DOHH2 (cell line): ENCODE results near the gene GDPGP1.
A peak's percentile ranks its signal among the peaks of the same experiment; 100 is the strongest.

Source experiments
- H3F3A ChIP-seq: fragments of 200-600 bp; sonication (generic), shearing (Covaris generic); 2 replicates; pipeline ENCODE4 v1.6.0; 2016; ENCODE audit warnings: antibody characterized with exemption, mild to moderate bottlenecking; ENCODE audit not compliant: control insufficient read depth, insufficient read depth
- H3K27ac ChIP-seq: fragments of 200-600 bp; sonication (generic); 2 replicates; pipeline ENCODE4 v1.5.1; 2014; ENCODE audit warnings: low read depth, mild to moderate bottlenecking, low read length, moderate library complexity
- H3K27me3 ChIP-seq: fragments of 200-600 bp; sonication (generic); 2 replicates; pipeline ENCODE4 v1.6.1; 2014; ENCODE audit warnings: mild to moderate bottlenecking, low read length, mixed read lengths; ENCODE audit not compliant: control insufficient read depth
- H3K36me3 ChIP-seq: fragments of 200-600 bp; sonication (generic); 2 replicates; pipeline ENCODE4 v1.6.1; 2014; ENCODE audit warnings: mild to moderate bottlenecking, low read length, moderate library complexity, mixed read lengths; ENCODE audit not compliant: control insufficient read depth
- H3K4me1 ChIP-seq: fragments of 200-600 bp; sonication (generic); 2 replicates; pipeline ENCODE4 v1.6.1; 2014; ENCODE audit warnings: mild to moderate bottlenecking, low read length, mixed read lengths; ENCODE audit not compliant: control insufficient read depth
- H3K4me2 ChIP-seq: fragments of 200-600 bp; sonication (generic); 2 replicates; pipeline ENCODE4 v1.6.0; 2014; ENCODE audit warnings: mild to moderate bottlenecking, low read length, moderate library complexity
- H3K4me3 ChIP-seq: fragments of 200-600 bp; sonication (generic); 2 replicates; pipeline ENCODE4 v1.5.1; 2014; ENCODE audit warnings: mild to moderate bottlenecking, low read length, mixed read lengths
- H3K79me2 ChIP-seq: fragments of 200-600 bp; sonication (generic); 2 replicates; pipeline ENCODE4 v1.6.1; 2014; ENCODE audit warnings: mild to moderate bottlenecking, low read length, mixed read lengths; ENCODE audit not compliant: control insufficient read depth
- H3K9me2 ChIP-seq: fragments of 200-600 bp; sonication (generic); replicated peaks from 2 replicates; pipeline ENCODE4 v1.6.1; 2014; ENCODE audit warnings: mild to moderate bottlenecking, low read length, mixed read lengths; ENCODE audit not compliant: control insufficient read depth
- H3K9me3 ChIP-seq: fragments of 200-600 bp; sonication (generic); 2 replicates; pipeline ENCODE4 v1.6.1; 2014; ENCODE audit warnings: antibody characterized with exemption, low read length, mixed read lengths; ENCODE audit not compliant: control insufficient read depth, insufficient read depth
- H4K20me1 ChIP-seq: fragments of 200-600 bp; sonication (generic); 2 replicates; pipeline ENCODE4 v1.6.0; 2014; ENCODE audit warnings: low read depth, mild to moderate bottlenecking, antibody characterized with exemption, low read length, moderate library complexity; ENCODE audit not compliant: control insufficient read depth, insufficient read depth
- CTCF ChIP-seq: fragments of 200-600 bp; sonication (generic); IDR thresholded peaks from one replicate; pipeline ENCODE4 v1.5.1; 2014; ENCODE audit warnings: antibody characterized with exemption, mild to moderate bottlenecking, low read depth, low read length; ENCODE audit not compliant: poor library complexity, severe bottlenecking
- EZH2phosphoT487 ChIP-seq: fragments of 200-600 bp; sonication (generic); IDR thresholded peaks from 2 replicates; pipeline ENCODE4 v1.6.1; 2017; ENCODE audit warnings: borderline replicate concordance, mild to moderate bottlenecking, antibody characterized with exemption, low read length, moderate library complexity, mixed read lengths

GDPGP1 gene

GRCh38 chr15:90241343-90242192, 7.6 kb downstream of the GDPGP1 start:
- TF ChIP-seq CTCF: no peak
- no peak for TF ChIP-seq EZH2phosphoT487
- Histone ChIP-seq H3K79me2 (no peaks in the 10 kb centered on the region), H3K27ac (no peak overlapping the region), H3K9me2 (no peaks in the 10 kb centered on the region), H3K27me3 (no peaks in the 10 kb centered on the region), H3F3A (no peaks in the 10 kb centered on the region), H3K4me1 (no peaks in the 10 kb centered on the region), H3K4me2 (no peak overlapping the region), H3K4me3 (no peak overlapping the region), H3K9me3 (no peaks in the 10 kb centered on the region), H4K20me1 (no peaks in the 10 kb centered on the region), H3K36me3 (peaks cover 8% of the 10 kb centered on the region)

- Histone ChIP-seq H4K20me1 (no peaks in the 10 kb centered on the region), H3K79me2 (no peaks in the 10 kb centered on the region), H3K4me1 (peaks cover 4% of the 10 kb centered on the region), H3F3A (peaks cover 7% of the 10 kb centered on the region; the same call in 1 of the 2 replicates), H3K4me3 (no peak overlapping the region), H3K9me3 (no peaks in the 10 kb centered on the region), H3K27ac (no peak overlapping the region), H3K9me2 (no peaks in the 10 kb centered on the region), H3K27me3 (no peaks in the 10 kb centered on the region), H3K36me3 (no peaks in the 10 kb centered on the region), H3K4me2 (no peak overlapping the region)
- TF ChIP-seq EZH2phosphoT487 (no peak), CTCF (no peak)
Observed at GRCh38 chr15:90243943-90244639, 10.1 kb downstream of the GDPGP1 start.

GRCh38 chr15:90248789-90249202, 14.8 kb downstream of the GDPGP1 start:
- no peak for TF ChIP-seq EZH2phosphoT487
- TF ChIP-seq CTCF: no peak
- Histone ChIP-seq H3K4me1 (peaks cover 10% of the 10 kb centered on the region), H3K79me2 (no peaks in the 10 kb centered on the region), H3K4me2 (peak overlapping the region; percentile 97), H3K36me3 (no peaks in the 10 kb centered on the region), H4K20me1 (no peaks in the 10 kb centered on the region), H3K27me3 (peaks cover 4% of the 10 kb centered on the region; the same call in 1 of the 2 replicates), H3F3A (peaks cover 7% of the 10 kb centered on the region; the same call in 1 of the 2 replicates), H3K9me3 (no peaks in the 10 kb centered on the region), H3K27ac (no peak overlapping the region), H3K4me3 (peak overlapping the region; percentile 75), H3K9me2 (no peaks in the 10 kb centered on the region)
